COLO829 (cell line): ENCODE measurements around the gene RPRD2.

Source experiments
- DNase-seq: peaks from one replicate; pipeline ENCODE4 v3.0.0; 2012; ENCODE audit warnings: low spot score

RPRD2 gene

DNA sequence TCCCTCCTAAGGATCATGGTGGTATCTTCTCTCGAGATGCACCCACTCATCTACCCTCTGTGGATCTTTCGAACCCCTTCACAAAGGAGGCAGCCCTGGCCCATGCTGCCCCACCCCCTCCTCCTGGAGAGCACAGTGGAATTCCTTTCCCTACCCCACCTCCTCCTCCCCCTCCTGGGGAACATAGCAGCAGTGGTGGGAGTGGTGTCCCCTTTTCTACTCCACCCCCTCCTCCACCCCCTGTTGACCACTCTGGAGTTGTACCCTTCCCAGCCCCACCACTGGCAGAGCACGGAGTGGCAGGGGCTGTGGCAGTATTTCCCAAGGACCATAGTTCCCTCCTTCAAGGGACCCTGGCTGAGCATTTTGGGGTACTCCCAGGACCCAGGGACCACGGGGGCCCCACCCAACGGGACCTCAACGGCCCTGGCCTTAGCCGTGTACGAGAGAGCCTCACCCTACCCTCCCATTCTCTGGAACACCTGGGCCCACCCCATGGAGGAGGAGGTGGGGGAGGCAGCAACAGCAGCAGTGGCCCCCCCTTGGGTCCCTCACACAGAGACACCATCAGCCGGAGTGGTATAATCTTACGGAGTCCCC lies 108.8 kb downstream of the RPRD2 start:
- DNase-seq, result no peak

DNA sequence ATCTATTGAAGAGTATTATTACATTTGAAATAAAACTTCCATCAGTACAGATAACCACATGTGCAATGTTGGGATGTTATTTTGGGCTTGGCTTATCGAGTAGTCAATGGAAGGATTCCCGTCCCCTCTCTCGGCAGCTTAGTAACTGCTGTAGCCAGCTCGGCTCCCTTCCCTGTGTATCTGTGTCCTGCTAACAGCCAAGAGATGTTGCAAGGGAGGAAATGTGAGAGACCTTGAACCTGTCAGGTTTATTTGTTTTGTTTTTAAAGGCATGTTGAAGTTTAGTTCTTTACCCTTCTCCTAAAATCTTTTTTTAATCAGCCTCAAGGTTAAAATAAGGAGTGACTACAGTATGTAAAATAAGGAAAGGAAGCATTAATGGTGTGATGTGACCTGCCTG lies 109.7 kb downstream of the RPRD2 start:
- DNase-seq, result no peak

GRCh38 chr1:150474869-150475268 lies 110.9 kb downstream of the RPRD2 start:
- no peak for DNase-seq

DNA sequence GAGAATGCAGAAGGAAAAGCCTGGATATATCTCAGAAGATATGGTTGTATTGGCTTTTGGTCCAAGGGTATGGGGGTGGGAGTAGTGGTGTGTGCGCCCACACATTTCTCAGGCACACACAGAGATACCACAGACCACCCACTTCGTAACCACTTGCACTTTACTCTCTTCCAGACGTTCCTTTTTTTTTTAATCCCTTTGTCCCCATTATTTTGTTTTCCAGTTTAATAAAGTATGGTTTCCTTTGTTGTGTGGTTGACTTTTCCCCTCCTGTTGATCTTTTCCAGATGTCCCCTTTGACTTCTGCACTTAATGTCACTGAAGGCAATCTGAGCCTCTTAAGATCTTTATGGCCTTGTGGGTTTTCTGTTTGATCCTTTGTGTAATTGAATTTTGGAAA lies 112.8 kb downstream of the RPRD2 start:
- DNase-seq, result no peak

DNA sequence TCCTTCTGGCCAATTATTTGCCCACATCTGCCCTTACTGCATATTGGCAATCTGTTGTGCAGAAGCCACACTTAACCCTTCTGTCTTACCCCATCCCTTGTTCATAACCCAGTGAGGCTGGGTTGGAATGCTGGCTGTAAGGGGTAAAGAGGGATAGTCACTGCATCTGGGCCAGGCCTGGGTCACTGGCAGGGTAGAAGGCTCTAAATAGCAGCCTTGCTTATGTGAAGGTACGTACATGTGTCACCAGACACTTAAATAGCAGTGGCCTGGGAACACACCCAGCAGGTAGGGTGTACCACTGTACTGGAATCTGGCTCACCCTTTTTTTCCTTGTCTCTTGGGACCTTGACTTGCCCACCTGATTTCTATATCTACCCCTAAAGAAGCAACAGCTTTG lies 113.4 kb downstream of the RPRD2 start:
- DNase-seq, result no peak

DNA sequence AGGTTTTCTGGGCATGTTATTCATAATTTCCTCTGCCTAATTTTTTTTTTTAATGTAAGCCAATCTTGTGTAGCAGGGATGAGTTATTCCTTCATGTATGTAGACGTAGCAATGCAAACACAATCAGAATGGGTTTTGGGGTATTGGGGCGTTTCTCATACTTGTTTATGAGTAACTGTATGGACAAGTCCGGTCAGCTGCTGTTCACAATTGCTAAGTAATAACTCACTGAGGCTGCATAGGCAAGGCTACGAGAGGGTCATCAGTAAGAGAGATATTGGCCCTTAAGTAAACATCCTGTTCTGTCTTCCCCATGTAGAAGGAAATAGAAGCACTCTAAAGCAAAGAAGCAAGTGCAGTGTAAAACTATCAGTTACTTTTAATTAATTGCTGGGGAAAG lies 113.8 kb downstream of the RPRD2 start:
- DNase-seq, result no peak

DNA sequence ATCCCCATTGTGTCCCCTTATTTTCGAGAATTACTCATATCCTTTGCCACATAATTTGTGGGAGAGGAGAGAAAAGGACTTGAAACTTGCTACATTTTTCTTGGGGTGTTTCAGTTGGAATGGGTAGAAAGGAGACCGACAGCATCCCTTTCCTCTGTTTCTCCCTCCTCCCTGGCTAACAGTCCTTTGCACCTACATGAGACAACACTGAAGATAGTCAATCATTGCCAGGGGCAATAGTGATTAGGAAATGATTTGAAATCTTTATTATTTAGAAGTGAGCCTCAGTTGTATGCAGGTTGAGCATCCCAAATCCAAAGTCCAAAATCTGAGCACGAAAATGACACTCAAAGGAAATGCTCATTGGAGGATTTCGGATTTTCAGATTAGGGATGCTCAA lies 115.4 kb downstream of the RPRD2 start:
- DNase-seq, result no peak

GRCh38 chr1:150479927-150480352 lies 116.0 kb downstream of the RPRD2 start:
- no peak for DNase-seq

DNA sequence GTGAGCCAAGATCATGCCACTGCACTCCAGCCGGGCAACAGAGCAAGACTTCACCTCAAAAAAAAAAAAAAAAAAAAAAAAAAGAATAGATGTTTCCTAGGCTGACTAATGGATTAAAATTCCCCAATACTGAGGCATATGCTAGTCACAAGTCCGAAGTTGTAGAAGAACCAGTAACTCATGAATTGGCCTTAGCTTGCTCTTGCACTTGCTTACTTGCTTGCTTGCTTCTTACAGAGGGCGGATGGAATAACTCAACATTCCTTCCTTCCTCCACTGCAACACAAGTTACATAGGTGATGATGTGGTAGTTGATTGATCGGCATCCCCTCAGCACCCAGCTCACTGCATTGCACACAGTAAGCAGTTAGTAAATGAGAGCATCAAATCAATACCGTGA lies 120.5 kb downstream of the RPRD2 start:
- no peak for DNase-seq

- no peak for DNase-seq
Measured at GRCh38 chr1:150484861-150485260, 120.9 kb downstream of the RPRD2 start.

DNA sequence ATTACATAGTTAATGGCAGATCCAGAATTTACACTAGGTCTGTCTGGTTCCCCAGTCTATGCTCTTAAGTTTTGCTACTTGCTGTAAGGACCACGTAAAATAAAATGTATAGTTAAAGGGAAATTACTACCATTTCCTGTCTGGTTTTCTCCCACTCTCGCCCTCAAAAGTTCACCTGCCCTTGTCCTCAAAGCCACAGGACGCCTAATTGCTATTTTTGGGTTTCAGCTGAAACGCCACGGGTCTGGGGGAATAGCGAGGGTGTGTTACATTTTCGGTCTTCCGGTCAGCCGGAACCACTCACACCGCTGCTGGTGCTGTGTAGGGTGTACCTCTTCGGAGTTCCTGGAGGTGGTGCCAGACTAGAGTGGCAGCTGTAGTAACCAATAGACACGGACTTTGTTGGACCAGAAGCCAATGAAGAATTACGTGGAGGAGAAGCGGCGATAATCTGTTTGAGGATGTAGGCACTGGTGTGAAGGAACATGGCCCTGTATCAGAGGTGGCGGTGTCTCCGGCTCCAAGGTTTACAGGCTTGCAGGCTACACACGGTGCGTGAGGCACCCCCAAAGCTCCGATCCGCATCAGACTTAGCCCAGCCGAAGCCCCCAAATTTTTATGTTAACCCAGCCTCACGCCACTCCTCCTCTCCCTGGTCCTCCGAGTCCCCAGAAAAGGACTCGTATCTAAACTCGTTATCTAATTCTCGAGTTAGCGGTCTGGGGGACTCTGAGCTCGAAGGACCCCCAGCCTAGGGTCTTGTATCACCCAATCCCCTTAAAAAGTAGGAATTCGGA lies 123.2 kb downstream of the RPRD2 start, which contains the start of gene TARS2:
Gene TARS2 (plus strand): TSS at position 454 of the 797 bp plus-strand sequence. CDS start 32 bp downstream, at position 486.
- peak; percentile 97 for DNase-seq

DNA sequence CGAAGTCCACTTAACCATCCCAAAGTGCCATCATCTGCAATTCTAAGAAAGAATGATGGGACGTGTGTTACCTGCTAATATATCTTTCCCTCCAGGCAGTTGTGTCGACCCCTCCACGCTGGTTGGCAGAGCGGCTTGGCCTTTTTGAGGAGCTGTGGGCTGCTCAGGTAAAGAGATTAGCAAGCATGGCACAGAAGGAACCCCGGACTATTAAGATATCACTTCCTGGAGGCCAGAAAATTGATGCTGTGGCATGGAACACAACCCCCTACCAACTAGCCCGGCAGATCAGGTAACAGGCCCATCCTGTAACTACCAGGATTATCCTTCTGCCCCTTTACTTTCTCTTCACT lies 123.8 kb downstream of the RPRD2 start:
- DNase-seq, result no peak

DNA sequence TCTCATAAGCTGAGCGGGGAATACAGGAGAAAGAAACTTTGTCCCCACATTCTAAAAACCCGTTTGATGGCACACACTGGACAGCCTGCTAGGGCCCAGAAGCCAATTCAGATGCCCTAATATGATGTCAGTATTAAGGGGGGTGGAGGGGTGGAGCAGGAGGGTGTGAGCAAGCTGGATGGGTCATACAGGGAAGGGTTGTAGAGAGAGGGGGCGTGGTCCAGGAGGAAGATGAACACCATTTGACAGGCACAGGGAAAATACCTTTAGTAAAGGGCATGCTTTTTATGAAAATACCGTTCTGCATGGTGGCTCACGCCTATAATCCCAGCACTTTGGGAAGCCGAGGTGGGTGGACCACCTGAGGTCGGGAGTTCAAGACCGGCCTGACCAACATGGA lies 129.2 kb downstream of the RPRD2 start:
- no peak for DNase-seq

DNA sequence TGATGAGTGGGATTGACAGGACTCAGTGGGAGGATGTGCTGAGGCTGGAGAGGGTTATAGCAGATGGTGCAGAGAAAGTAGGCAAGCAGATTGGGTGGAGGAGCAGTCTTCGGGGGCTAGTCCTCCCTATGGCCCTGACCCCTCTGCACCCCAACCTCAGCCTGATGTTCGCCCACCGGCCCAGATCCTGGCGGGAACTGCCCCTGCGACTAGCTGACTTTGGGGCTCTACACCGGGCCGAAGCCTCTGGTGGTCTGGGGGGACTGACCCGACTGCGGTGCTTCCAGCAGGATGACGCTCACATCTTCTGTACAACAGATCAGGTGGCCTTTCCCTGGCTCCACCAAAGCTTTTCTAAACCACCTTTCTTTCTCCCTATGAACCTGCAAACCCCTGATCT lies 134.4 kb downstream of the RPRD2 start:
- no peak for DNase-seq

GRCh38 chr1:150505431-150505830 lies 141.5 kb downstream of the RPRD2 start:
- DNase-seq, result no peak

GRCh38 chr1:150507912-150508864 lies 144.2 kb downstream of the RPRD2 start, which contains the start of gene ECM1:
Gene ECM1 (plus strand): TSS chr1:150508109. CDS start chr1:150508210, 101 bp downstream.
- DNase-seq, result peak; percentile 95

GRCh38 chr1:150508982-150509381 lies 145.0 kb downstream of the RPRD2 start:
- DNase-seq, result no peak

DNA sequence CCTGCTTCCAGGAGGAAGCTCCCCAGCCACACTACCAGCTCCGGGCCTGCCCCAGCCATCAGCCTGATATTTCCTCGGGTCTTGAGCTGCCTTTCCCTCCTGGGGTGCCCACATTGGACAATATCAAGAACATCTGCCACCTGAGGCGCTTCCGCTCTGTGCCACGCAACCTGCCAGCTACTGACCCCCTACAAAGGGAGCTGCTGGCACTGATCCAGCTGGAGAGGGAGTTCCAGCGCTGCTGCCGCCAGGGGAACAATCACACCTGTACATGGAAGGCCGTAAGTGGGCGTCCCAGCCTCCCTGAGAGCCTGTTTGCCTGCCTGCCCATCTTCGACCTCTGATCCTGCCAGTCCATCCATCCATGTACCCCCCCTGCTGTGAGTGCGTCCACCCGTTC lies 147.6 kb downstream of the RPRD2 start:
- no peak for DNase-seq

- DNase-seq, result no peak
Measured at GRCh38 chr1:150511985-150512660, 148.2 kb downstream of the RPRD2 start.

- DNase-seq, result no peak
Measured at GRCh38 chr1:150512846-150513245, 148.9 kb downstream of the RPRD2 start.

- DNase-seq, result no peak
Measured at GRCh38 chr1:150513351-150513791, 149.4 kb downstream of the RPRD2 start.

DNA sequence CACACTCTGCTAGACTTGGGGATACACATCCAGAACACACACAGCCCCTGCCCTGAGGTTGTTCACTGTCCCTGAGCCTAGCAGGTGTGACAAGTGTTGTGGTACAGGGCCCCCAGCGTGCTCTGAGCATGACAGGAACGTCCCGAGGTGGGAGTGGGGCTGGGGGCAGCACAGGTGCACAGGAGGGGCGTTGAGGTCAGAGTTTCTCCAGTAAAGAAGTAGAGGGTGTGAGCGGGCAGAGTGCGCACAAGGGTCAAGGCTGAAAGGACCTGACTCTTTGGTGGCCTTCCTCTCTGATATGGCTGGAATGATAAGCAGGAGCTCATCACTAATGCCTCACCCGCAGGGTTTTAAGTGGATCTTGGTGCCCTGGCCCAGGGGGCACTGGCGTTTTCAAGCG lies 150.3 kb downstream of the RPRD2 start:
- DNase-seq, result no peak
